GM12873 (cell line): ENCODE results near the gene FBXL12.
A peak's percentile ranks its signal among the peaks of the same experiment; 100 is the strongest.

Experiments
- CTCF ChIP-seq: IDR thresholded peaks from 2 replicates; pipeline ENCODE4 v1.5.1; 2012; ENCODE audit warnings: low read depth, mild to moderate bottlenecking, moderate library complexity, low read length, control low read depth; ENCODE audit not compliant: insufficient read depth; ENCODE audit errors: missing control alignments

Gene FBXL12

GRCh38 chr19:9796113-9796773 lies 22.6 kb downstream of the FBXL12 start:
- TF ChIP-seq CTCF, result peak; percentile 92

- TF ChIP-seq CTCF, result no peak
These were observed 25.7 kb downstream of the FBXL12 start for GRCh38 chr19:9793071-9793591.

GRCh38 chr19:9792206-9793070 lies 26.4 kb downstream of the FBXL12 start:
- TF ChIP-seq CTCF, result no peak

GRCh38 chr19:9791552-9792205 lies 27.2 kb downstream of the FBXL12 start:
- no peak for TF ChIP-seq CTCF

- no peak for TF ChIP-seq CTCF
These were observed 29.8 kb downstream of the FBXL12 start for GRCh38 chr19:9789066-9789465.

GRCh38 chr19:9786819-9787218 lies 32.1 kb downstream of the FBXL12 start:
- no peak for TF ChIP-seq CTCF

- no peak for TF ChIP-seq CTCF
These were observed 32.5 kb downstream of the FBXL12 start for GRCh38 chr19:9786342-9786741.
